ENCODE data around the gene CDC42EP4.
"Not testable (repeated sequence)": the region's sequence is repeated elsewhere in the genome, so short reads cannot be mapped to it uniquely, and the experiment has no call there.

Gene CDC42EP4

GRCh38 chr17:73338050-73338521 lies 26.3 kb upstream of the CDC42EP4 start:
- Histone ChIP-seq H3K4me3 (peak overlapping the region; percentile 54), H3K27ac (peak overlapping the region; percentile 54 to 78)
- no peak for TF ChIP-seq CTCF (IDR thresholded peaks at IDR 0.05)
- no peak for DNase-seq (ENCODE audit: low spot score)

- Histone ChIP-seq H3K4me3 (no peak overlapping the region), H3K27ac (peak overlapping the region in 1 of 2 donors; percentile 78)
- no peak for TF ChIP-seq CTCF (IDR thresholded peaks at IDR 0.05)
- no peak for DNase-seq (ENCODE audit: low spot score)
Measured at GRCh38 chr17:73337330-73337710, 25.5 kb upstream of the CDC42EP4 start.

- H3K4me3 ChIP-seq = no peak overlapping the region
- DNase-seq (ENCODE audit: low spot score) = no peak
- no peak for TF ChIP-seq CTCF (IDR thresholded peaks at IDR 0.05)
- H3K27ac ChIP-seq = peak overlapping the region in 1 of 2 donors; percentile 78
Measured at GRCh38 chr17:73336408-73337329, 24.9 kb upstream of the CDC42EP4 start.

GRCh38 chr17:73335591-73336407 lies 24.0 kb upstream of the CDC42EP4 start:
- H3K27ac ChIP-seq = peak overlapping the region in 1 of 2 donors; percentile 78

GRCh38 chr17:73334771-73335513 lies 23.1 kb upstream of the CDC42EP4 start:
- Histone ChIP-seq H3K27ac (peak overlapping the region in 1 of 2 donors; percentile 11), H3K4me3 (no peak overlapping the region)
- TF ChIP-seq CTCF (IDR thresholded peaks at IDR 0.05) = no peak
- no peak for DNase-seq (ENCODE audit: low spot score)

More at GRCh38 chr17:73335591-73336407, 24.0 kb upstream of the CDC42EP4 start:
- TF ChIP-seq CTCF (IDR thresholded peaks at IDR 0.05) = no peak
- H3K4me3 ChIP-seq = no peak overlapping the region
- DNase-seq (ENCODE audit: low spot score) = no peak

- H3K4me3 ChIP-seq; DNase-seq (ENCODE audit: low spot score): not testable (repeated sequence)
- H3K27ac ChIP-seq = peak overlapping the region in 1 of 2 donors; percentile 11
Measured at GRCh38 chr17:73333445-73333844, 21.6 kb upstream of the CDC42EP4 start.

- DNase-seq (ENCODE audit: low spot score) = no peak
- Histone ChIP-seq H3K4me3 (no peak overlapping the region), H3K27ac (no peak overlapping the region)
- no peak for TF ChIP-seq CTCF (IDR thresholded peaks at IDR 0.05)
Measured at GRCh38 chr17:73331060-73331459, 19.3 kb upstream of the CDC42EP4 start.
